Panc1 (cell line): ENCODE results near the gene PXDN. TPM values are rescaled to one million over a fixed set of nuclear protein-coding genes. Genes with fewer than 3 reads are reported as not detected.

Experiments used
- ATAC-seq: fragments of 200-7000 bp; cut with Tn5 transposase; 2 replicates; pipeline ENCODE4 v1.9.1; 2020; ENCODE audit warnings: mild to moderate bottlenecking, moderate library complexity
- BruUV-seq: library from RNA; stranded (reverse); fragments of 400-500 nt; replicated peaks from 2 replicates; lab custom pipeline; 2021; lab: Mats Ljungman, UMichigan
- CTCF ChIA-PET: fragments of 300-600 bp; sonication (Branson Sonifier 250); formaldehyde crosslinking; loops from one replicate; lab custom pipeline; 2022; ENCODE audit warnings: antibody characterized with exemption; lab: Charles Lee
- POLR2A ChIA-PET: fragments of 300-600 bp; sonication (Branson Sonifier 250); formaldehyde crosslinking; loops from one replicate; lab custom pipeline; 2022; ENCODE audit warnings: antibody characterized with exemption; lab: Charles Lee
- DNase-seq: peaks from one replicate; pipeline ENCODE4 v3.0.0-alpha.2; 2010; ENCODE audit warnings: low read depth, low spot score
- H3K27ac ChIP-seq: 2 replicates; pipeline ENCODE4 v1.5.1; 2011; ENCODE audit warnings: mild to moderate bottlenecking, low read length, inconsistent platforms
- H3K27me3 ChIP-seq: fragments of 200-500 bp; sonication (Bioruptor generic); 2 replicates; pipeline ENCODE4 v1.6.0; 2014; ENCODE audit warnings: low read length, inconsistent platforms; ENCODE audit not compliant: control insufficient read depth, insufficient read depth
- H3K36me3 ChIP-seq: fragments of 200-500 bp; sonication (Bioruptor generic); 2 replicates; pipeline ENCODE4 v1.5.1; 2014; ENCODE audit warnings: inconsistent platforms, mild to moderate bottlenecking, low read length, moderate library complexity; ENCODE audit not compliant: control insufficient read depth, insufficient read depth
- H3K4me1 ChIP-seq: 2 replicates; pipeline ENCODE4 v1.5.1; 2011; ENCODE audit warnings: inconsistent platforms, mild to moderate bottlenecking, low read length, moderate library complexity; ENCODE audit not compliant: control insufficient read depth, insufficient read depth
- H3K4me3 ChIP-seq, 2 experiments: 2 replicates each; pipeline ENCODE4 v1.5.1; 2011 to 2012; ENCODE audit warnings: low read depth in 2 of 2, low read length in 2 of 2, mild to moderate bottlenecking in 2 of 2, inconsistent platforms in 1 of 2, moderate library complexity in 1 of 2
- H3K9me3 ChIP-seq: fragments of 200-500 bp; sonication (Bioruptor generic); 2 replicates; pipeline ENCODE4 v1.5.1; 2014; ENCODE audit warnings: low read depth, mild to moderate bottlenecking, inconsistent platforms, low read length, moderate library complexity; ENCODE audit not compliant: control insufficient read depth, insufficient read depth
- CTCF ChIP-seq: fragments of 450-650 bp; IDR thresholded peaks from 2 replicates; pipeline ENCODE4 v1.5.1; 2017; ENCODE audit warnings: mild to moderate bottlenecking
- POLR2AphosphoS5 ChIP-seq: IDR thresholded peaks from 2 replicates; pipeline ENCODE4 v1.6.1; 2012; ENCODE audit warnings: mild to moderate bottlenecking, low read depth, low read length, moderate library complexity
- REST ChIP-seq, 2 experiments: IDR thresholded peaks; 2 replicates each; pipeline ENCODE4 v1.6.1; 2011 to 2012; ENCODE audit warnings: low read depth in 2 of 2, control low read depth in 1 of 2, low read length in 1 of 2, mild to moderate bottlenecking in 1 of 2, moderate library complexity in 1 of 2; ENCODE audit not compliant: insufficient read depth in 1 of 2
- SIN3A ChIP-seq: IDR thresholded peaks from 2 replicates; pipeline ENCODE4 v1.6.1; 2012; ENCODE audit warnings: low read depth, mild to moderate bottlenecking, low read length, moderate library complexity, borderline replicate concordance; ENCODE audit not compliant: insufficient read depth
- TCF7L2 ChIP-seq: IDR thresholded peaks from 2 replicates; pipeline ENCODE4 v1.6.1; 2011; ENCODE audit warnings: mild to moderate bottlenecking, low read depth, low read length, inconsistent platforms
- in situ Hi-C: cut with HindIII; loops from 2 replicates; pipeline ENCODE4 v1.10.0; 2016; ENCODE audit warnings: low sequenced_read_pairs, low pct_unique_long_range_greater_than_20kb
- intact Hi-C: fragments of 100-400 bp; cut with micrococcal nuclease; formaldehyde crosslinking; loops from one replicate; pipeline ENCODE4 v1.10.0; 2022; ENCODE audit not compliant: unreplicated experiment
- total RNA-seq: library from RNA; stranded (reverse); gene quantifications from one replicate; pipeline ENCODE4 v1.2.1, GENCODE V29; 2021; ENCODE audit not compliant: unreplicated experiment

PXDN gene
- total RNA-seq, 1 experiment from 2014 or later, result 2.5 TPM

GRCh38 chr2:1591461-1591770 lies 152.9 kb downstream of the PXDN start:
- Histone ChIP-seq H3K4me3 (no peak overlapping the region), H3K4me1 (peaks cover 48% of the 10 kb centered on the region), H3K27ac (peak overlapping the region; percentile 94), H3K36me3 (no peaks in the 10 kb centered on the region), H3K27me3 (no peaks in the 10 kb centered on the region), H3K9me3 (no peaks in the 10 kb centered on the region)
- intact Hi-C loops (no loop called here), in situ Hi-C loops (no loop called here)
- ATAC-seq, result no peak
- ChIA-PET POLR2A (no interaction called here), CTCF (no interaction called here)
- no peak for DNase-seq
- BruUV-seq, result no TSS peak
- no peak for TF ChIP-seq POLR2AphosphoS5
- no peak for TF ChIP-seq TCF7L2
- TF ChIP-seq CTCF, result no peak
- TF ChIP-seq REST (IDR thresholded peaks at IDR 0.05; ENCODE audit: insufficient read depth in 1 of 2, low read depth in 2 of 2, low read length in 1 of 2), result no peak
- TF ChIP-seq SIN3A, result no peak

- Histone ChIP-seq H3K4me1 (peaks cover 48% of the 10 kb centered on the region), H3K36me3 (no peaks in the 10 kb centered on the region), H3K27me3 (no peaks in the 10 kb centered on the region), H3K9me3 (no peaks in the 10 kb centered on the region), H3K27ac (peak overlapping the region; percentile 94), H3K4me3 (no peak overlapping the region)
- no peak for TF ChIP-seq REST (IDR thresholded peaks at IDR 0.05; ENCODE audit: insufficient read depth in 1 of 2, low read depth in 2 of 2, low read length in 1 of 2)
- TF ChIP-seq TCF7L2, result no peak
- TF ChIP-seq CTCF, result peak; percentile 29
- TF ChIP-seq SIN3A, result no peak
- no peak for TF ChIP-seq POLR2AphosphoS5
- intact Hi-C loops (no loop called here), in situ Hi-C loops (no loop called here)
- ChIA-PET POLR2A (no interaction called here), CTCF (no interaction called here)
- DNase-seq (no peak), ATAC-seq (no peak)
- BruUV-seq, result no TSS peak
Measured at GRCh38 chr2:1590596-1591460, 153.5 kb downstream of the PXDN start.
